Mesenchymal stem cell (in vitro differentiated cells and primary cell): ENCODE results near the gene FOXP1.

Source experiments
- DNase-seq: peaks from one replicate; pipeline ENCODE4 v3.0.0-alpha.2; 2013
- H2AFZ ChIP-seq: one replicate; pipeline ENCODE4 v1.6.1; 2013; ENCODE audit warnings: low read depth, mild to moderate bottlenecking, control low read depth, inconsistent platforms, low read length, moderate library complexity
- H2AK5ac ChIP-seq: 2 replicates; pipeline ENCODE4 v1.6.1; 2013; ENCODE audit warnings: low read length, moderate library complexity, mild to moderate bottlenecking, inconsistent platforms; ENCODE audit not compliant: severe bottlenecking
- H2BK120ac ChIP-seq: one replicate; pipeline ENCODE4 v1.6.1; 2013; ENCODE audit warnings: low read depth, mild to moderate bottlenecking, inconsistent platforms, low read length, moderate library complexity
- H2BK12ac ChIP-seq, 2 experiments: one replicate each; pipeline ENCODE4 v1.6.1; 2013; ENCODE audit warnings: inconsistent platforms in 2 of 2, low read length in 2 of 2, mild to moderate bottlenecking in 2 of 2, moderate library complexity in 2 of 2, control low read depth in 1 of 2
- H2BK15ac ChIP-seq: one replicate; pipeline ENCODE4 v1.6.1; 2013; ENCODE audit warnings: mild to moderate bottlenecking, low read depth, inconsistent platforms; ENCODE audit not compliant: poor library complexity, severe bottlenecking
- H2BK5ac ChIP-seq: 2 replicates; pipeline ENCODE4 v1.6.1; 2013; ENCODE audit warnings: low read depth, mild to moderate bottlenecking, low read length, control low read depth, inconsistent platforms; ENCODE audit not compliant: poor library complexity, severe bottlenecking
- H3K14ac ChIP-seq, 2 experiments: one replicate each; pipeline ENCODE4 v1.6.1; 2013; ENCODE audit warnings: inconsistent platforms in 2 of 2, low read length in 2 of 2, control low read depth in 1 of 2, mild to moderate bottlenecking in 1 of 2, moderate library complexity in 1 of 2
- H3K18ac ChIP-seq, 2 experiments: one replicate each; pipeline ENCODE4 v1.6.1; 2013; ENCODE audit warnings: inconsistent platforms in 2 of 2, low read length in 2 of 2, control low read depth in 1 of 2, low read depth in 1 of 2, mild to moderate bottlenecking in 1 of 2
- H3K23ac ChIP-seq, 2 experiments: one replicate each; pipeline ENCODE4 v1.6.1; 2013; ENCODE audit warnings: inconsistent platforms in 2 of 2, low read length in 2 of 2, mild to moderate bottlenecking in 2 of 2, moderate library complexity in 2 of 2, control low read depth in 1 of 2
- H3K27ac ChIP-seq: 2 replicates; pipeline ENCODE4 v1.5.1; 2013; ENCODE audit warnings: mild to moderate bottlenecking, moderate library complexity, low read length, control low read depth, inconsistent platforms; ENCODE audit not compliant: poor library complexity, severe bottlenecking
- H3K27me3 ChIP-seq, 2 experiments: 2 replicates each; pipeline versions ENCODE4 v1.6.1 to v1.7.0; 2013; ENCODE audit warnings: low read length in 2 of 2, mild to moderate bottlenecking in 2 of 2, moderate library complexity in 2 of 2, control low read depth in 1 of 2, inconsistent platforms in 1 of 2; ENCODE audit not compliant: control insufficient read depth in 1 of 2, insufficient read depth in 1 of 2
- H3K36me3 ChIP-seq, 2 experiments: 2 replicates each; pipeline versions ENCODE4 v1.6.1 to v1.7.0; 2013; ENCODE audit warnings: low read length in 2 of 2, control low read depth in 1 of 2, inconsistent platforms in 1 of 2, low read depth in 1 of 2, mild to moderate bottlenecking in 1 of 2; ENCODE audit not compliant: insufficient read depth in 2 of 2, control insufficient read depth in 1 of 2
- H3K4ac ChIP-seq, 2 experiments: one replicate each; pipeline ENCODE4 v1.6.1; 2013; ENCODE audit warnings: inconsistent platforms in 2 of 2, low read length in 2 of 2, mild to moderate bottlenecking in 2 of 2, moderate library complexity in 2 of 2, control low read depth in 1 of 2, low read depth in 1 of 2
- H3K4me1 ChIP-seq: 2 replicates; pipeline ENCODE4 v1.6.1; 2013; ENCODE audit warnings: low read depth, low read length, control low read depth; ENCODE audit not compliant: control insufficient read depth, insufficient read depth
- H3K4me2 ChIP-seq: 2 replicates; pipeline ENCODE4 v1.6.1; 2013; ENCODE audit warnings: low read length, mild to moderate bottlenecking, inconsistent platforms; ENCODE audit not compliant: poor library complexity, severe bottlenecking
- H3K4me3 ChIP-seq, 2 experiments: 2 replicates each; pipeline versions ENCODE4 v1.5.1 to v1.7.0; 2013; ENCODE audit warnings: low read length in 2 of 2, mild to moderate bottlenecking in 2 of 2, control low read depth in 1 of 2, low read depth in 1 of 2; ENCODE audit not compliant: insufficient read depth in 1 of 2
- H3K79me1 ChIP-seq: replicated peaks from 2 replicates; pipeline ENCODE4 v1.6.1; 2013; ENCODE audit warnings: mild to moderate bottlenecking, control low read depth, low read length, inconsistent platforms; ENCODE audit not compliant: poor library complexity, severe bottlenecking
- H3K9ac ChIP-seq: 2 replicates; pipeline ENCODE4 v1.7.0; 2013; ENCODE audit warnings: mild to moderate bottlenecking, low read length, moderate library complexity
- H3K9me3 ChIP-seq: 2 replicates; pipeline ENCODE4 v1.7.0; 2013; ENCODE audit warnings: mild to moderate bottlenecking, low read length; ENCODE audit not compliant: control insufficient read depth
- H4K8ac ChIP-seq: one replicate; pipeline ENCODE4 v1.6.1; 2013; ENCODE audit warnings: inconsistent platforms, mild to moderate bottlenecking, low read length, moderate library complexity
- H4K91ac ChIP-seq: one replicate; pipeline ENCODE4 v1.6.1; 2013; ENCODE audit warnings: mild to moderate bottlenecking, low read length, inconsistent platforms
- WGBS: methylation state at CpG from one replicate; pipeline ENCODE4 v1.1.7; 2013; ENCODE audit warnings: mixed read lengths; 5-methylcytosine and 5-hydroxymethylcytosine counted together

FOXP1 gene

GRCh38 chr3:71509066-71509465, 74.5 kb downstream of the FOXP1 start:
- WGBS, result 78% methylated on average over 3 of the region's 3 CpGs
- H2AK5ac ChIP-seq, result peak overlapping the region; percentile 97

GRCh38 chr3:71505767-71506350, 77.7 kb downstream of the FOXP1 start:
- Histone ChIP-seq H2BK120ac (no peak overlapping the region), H3K23ac (no peak overlapping the region), H3K27ac (peak overlapping the region; percentile 13), H4K91ac (no peak overlapping the region), H2BK12ac (no peak overlapping the region), H3K9ac (no peak overlapping the region), H3K4me1 (peaks cover 14% of the 10 kb centered on the region), H3K4me3 (no peak overlapping the region), H3K79me1 (peaks cover 9% of the 10 kb centered on the region), H3K4me2 (no peak overlapping the region), H3K27me3 (no peaks in the 10 kb centered on the region), H3K36me3 (no peaks in the 10 kb centered on the region), H2AFZ (no peak overlapping the region), H3K9me3 (no peaks in the 10 kb centered on the region), H2AK5ac (peak overlapping the region; percentile 89), H3K14ac (no peak overlapping the region), H3K4ac (no peak overlapping the region), H2BK5ac (no peak overlapping the region), H4K8ac (no peak overlapping the region), H3K18ac (no peak overlapping the region), H2BK15ac (no peak overlapping the region)
- DNase-seq, result no peak
- WGBS, result 85% methylated on average over 10 of the region's 10 CpGs

More at GRCh38 chr3:71509066-71509465, 74.5 kb downstream of the FOXP1 start:
- H3K4me3 ChIP-seq, result no peak overlapping the region
- no peak overlapping the region for H2AFZ ChIP-seq
- no peak overlapping the region for H3K4ac ChIP-seq
- no peak overlapping the region for H3K23ac ChIP-seq
- peaks cover 7% of the 10 kb centered on the region for H3K79me1 ChIP-seq
- no peaks in the 10 kb centered on the region for H3K36me3 ChIP-seq
- H2BK5ac ChIP-seq, result peak overlapping the region; percentile 51
- no peak overlapping the region for H3K18ac ChIP-seq
- no peak overlapping the region for H4K91ac ChIP-seq
- H2BK15ac ChIP-seq, result no peak overlapping the region
- no peak overlapping the region for H2BK120ac ChIP-seq
- H3K9me3 ChIP-seq, result no peaks in the 10 kb centered on the region
- no peak overlapping the region for H4K8ac ChIP-seq
- H3K27me3 ChIP-seq, result no peaks in the 10 kb centered on the region
- DNase-seq, result no peak
- H3K14ac ChIP-seq, result no peak overlapping the region
- peak overlapping the region; percentile 90 for H3K27ac ChIP-seq
- H3K4me2 ChIP-seq, result no peak overlapping the region
- H3K4me1 ChIP-seq, result peaks cover 17% of the 10 kb centered on the region
- H2BK12ac ChIP-seq, result no peak overlapping the region
- no peak overlapping the region for H3K9ac ChIP-seq

- no peak overlapping the region for H2AFZ ChIP-seq
- peak overlapping the region; percentile 67 for H2AK5ac ChIP-seq
- H3K9me3 ChIP-seq, result no peaks in the 10 kb centered on the region
- no peak overlapping the region for H3K18ac ChIP-seq
- no peak overlapping the region for H2BK12ac ChIP-seq
- no peak overlapping the region for H3K4ac ChIP-seq
- H3K4me2 ChIP-seq, result no peak overlapping the region
- peak overlapping the region; percentile 82 for H3K9ac ChIP-seq
- no peak overlapping the region for H3K23ac ChIP-seq
- peak overlapping the region in 1 of 2 experiments; percentile 52 for H3K4me3 ChIP-seq
- H4K8ac ChIP-seq, result no peak overlapping the region
- no peaks in the 10 kb centered on the region for H3K36me3 ChIP-seq
- no peak overlapping the region for H3K14ac ChIP-seq
- peak overlapping the region; percentile 87 for H3K27ac ChIP-seq
- peaks cover 12% of the 10 kb centered on the region for H3K4me1 ChIP-seq
- H2BK5ac ChIP-seq, result peak overlapping the region; percentile 11
- no peak overlapping the region for H2BK120ac ChIP-seq
- no peak overlapping the region for H2BK15ac ChIP-seq
- peak; percentile 65 for DNase-seq
- peaks cover 12% of the 10 kb centered on the region for H3K79me1 ChIP-seq
- H3K27me3 ChIP-seq, result no peaks in the 10 kb centered on the region
- H4K91ac ChIP-seq, result no peak overlapping the region
- 55% methylated on average over 15 of the region's 15 CpGs for WGBS
These were observed 79.1 kb downstream of the FOXP1 start for GRCh38 chr3:71504250-71505036.

GRCh38 chr3:71503525-71504249, 79.8 kb downstream of the FOXP1 start:
- H3K4me1 ChIP-seq, result peaks cover 16% of the 10 kb centered on the region
- no peak overlapping the region for H3K4ac ChIP-seq
- DNase-seq, result no peak
- peak overlapping the region; percentile 6 for H2AK5ac ChIP-seq
- no peak overlapping the region for H3K14ac ChIP-seq
- no peak overlapping the region for H2BK15ac ChIP-seq
- no peaks in the 10 kb centered on the region for H3K27me3 ChIP-seq
- no peak overlapping the region for H3K18ac ChIP-seq
- H3K23ac ChIP-seq, result no peak overlapping the region
- peak overlapping the region in 1 of 2 experiments; percentile 52 for H3K4me3 ChIP-seq
- no peak overlapping the region for H4K91ac ChIP-seq
- peak overlapping the region; percentile 82 for H3K9ac ChIP-seq
- H3K27ac ChIP-seq, result peak overlapping the region; percentile 87
- H2AFZ ChIP-seq, result no peak overlapping the region
- no peak overlapping the region for H2BK12ac ChIP-seq
- no peak overlapping the region for H2BK120ac ChIP-seq
- H2BK5ac ChIP-seq, result peak overlapping the region; percentile 45
- H3K79me1 ChIP-seq, result peaks cover 16% of the 10 kb centered on the region
- H3K36me3 ChIP-seq, result no peaks in the 10 kb centered on the region
- H3K4me2 ChIP-seq, result no peak overlapping the region
- 79% methylated on average over 5 of the region's 10 CpGs for WGBS
- no peaks in the 10 kb centered on the region for H3K9me3 ChIP-seq
- H4K8ac ChIP-seq, result no peak overlapping the region
